Activated naive CD4-positive, alpha-beta T cell (primary cell): Measurements from ENCODE around the gene POLR1G.

Experiments used
- DNase-seq, 4 experiments: peaks; one replicate each; lab custom pipeline; 2025; lab: John Stamatoyannopoulos, UW

The POLR1G gene

GRCh38 chr19:45444318-45445041 is 38.0 kb downstream of the POLR1G start:
- peak; percentile 23 to 70 (median 38) for DNase-seq

DNA sequence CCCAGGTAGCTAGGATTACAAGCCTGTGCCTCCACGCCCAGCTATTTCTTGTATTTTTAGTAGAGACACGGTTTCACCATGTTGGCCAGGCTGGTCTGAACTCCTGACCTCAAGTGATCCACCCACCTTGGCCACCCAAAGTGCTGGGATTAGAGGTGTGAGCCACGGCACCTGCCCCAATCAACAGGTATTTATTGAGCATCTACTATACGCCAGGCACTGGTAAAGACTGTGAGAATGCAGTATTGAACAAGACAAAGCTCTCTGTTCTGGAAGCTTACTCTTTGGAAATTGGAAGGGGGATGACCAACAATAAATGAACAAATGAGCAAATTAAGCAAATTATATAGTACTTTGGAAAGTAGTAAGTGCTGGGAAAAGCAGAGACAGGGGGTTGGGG is 38.7 kb downstream of the POLR1G start:
- no peak for DNase-seq

- DNase-seq: no peak
Observed at GRCh38 chr19:45446295-45446694, 39.9 kb downstream of the POLR1G start.

- no peak for DNase-seq
Observed at GRCh38 chr19:45446944-45447343, 40.5 kb downstream of the POLR1G start.

GRCh38 chr19:45448425-45448756 is 41.9 kb downstream of the POLR1G start:
- DNase-seq: no peak

DNA sequence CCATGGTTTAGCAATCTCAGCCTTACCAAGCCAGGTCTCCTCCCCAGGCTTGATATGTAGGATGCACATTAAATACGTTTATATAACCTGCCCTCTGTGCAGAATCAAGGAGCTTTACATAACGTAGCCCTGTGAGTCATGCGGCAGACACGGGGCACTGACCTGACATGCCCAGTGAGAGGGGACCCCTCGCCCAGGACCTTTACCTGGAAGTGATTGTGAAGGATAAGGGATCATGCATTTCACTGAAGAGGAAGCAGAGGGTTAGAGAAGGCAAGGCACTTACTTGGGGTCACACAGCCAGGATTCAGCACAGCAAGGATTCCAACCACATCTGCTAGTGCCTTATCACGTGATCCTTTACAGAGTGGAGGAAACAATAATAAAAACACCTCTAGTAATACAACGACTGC is 42.4 kb downstream of the POLR1G start:
- no peak for DNase-seq

- no peak for DNase-seq
Observed at GRCh38 chr19:45450012-45450333, 43.5 kb downstream of the POLR1G start.

- peak in 2 of 4 experiments; percentile 25 to 49 for DNase-seq
Observed at GRCh38 chr19:45451131-45451849, 44.8 kb downstream of the POLR1G start.

DNA sequence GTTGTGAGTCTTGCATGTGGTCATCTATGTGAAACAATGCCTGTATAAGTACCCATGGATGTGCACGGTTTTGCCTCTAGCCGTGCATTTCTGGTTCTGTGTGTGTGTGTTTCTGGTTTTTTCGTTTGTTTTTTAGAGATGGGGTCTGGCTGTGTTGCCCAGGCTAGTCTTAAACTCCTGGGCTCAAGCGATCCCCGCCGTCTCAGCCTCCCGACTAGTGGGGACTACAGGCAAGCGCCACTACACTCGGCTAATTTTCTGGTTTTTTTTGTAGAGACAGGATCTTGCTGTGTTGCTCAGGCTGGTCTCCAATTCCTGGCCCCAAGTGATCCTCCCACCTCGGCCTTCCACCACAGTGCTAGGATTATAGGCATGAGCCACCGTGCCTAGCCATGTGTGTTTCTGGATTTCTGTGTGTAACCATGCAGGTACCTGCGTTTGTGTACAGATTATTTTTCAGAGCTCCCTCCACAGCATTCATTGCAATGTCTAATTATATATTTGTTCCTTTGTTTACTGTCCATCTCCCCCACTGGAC is 45.5 kb downstream of the POLR1G start:
- DNase-seq: no peak

DNA sequence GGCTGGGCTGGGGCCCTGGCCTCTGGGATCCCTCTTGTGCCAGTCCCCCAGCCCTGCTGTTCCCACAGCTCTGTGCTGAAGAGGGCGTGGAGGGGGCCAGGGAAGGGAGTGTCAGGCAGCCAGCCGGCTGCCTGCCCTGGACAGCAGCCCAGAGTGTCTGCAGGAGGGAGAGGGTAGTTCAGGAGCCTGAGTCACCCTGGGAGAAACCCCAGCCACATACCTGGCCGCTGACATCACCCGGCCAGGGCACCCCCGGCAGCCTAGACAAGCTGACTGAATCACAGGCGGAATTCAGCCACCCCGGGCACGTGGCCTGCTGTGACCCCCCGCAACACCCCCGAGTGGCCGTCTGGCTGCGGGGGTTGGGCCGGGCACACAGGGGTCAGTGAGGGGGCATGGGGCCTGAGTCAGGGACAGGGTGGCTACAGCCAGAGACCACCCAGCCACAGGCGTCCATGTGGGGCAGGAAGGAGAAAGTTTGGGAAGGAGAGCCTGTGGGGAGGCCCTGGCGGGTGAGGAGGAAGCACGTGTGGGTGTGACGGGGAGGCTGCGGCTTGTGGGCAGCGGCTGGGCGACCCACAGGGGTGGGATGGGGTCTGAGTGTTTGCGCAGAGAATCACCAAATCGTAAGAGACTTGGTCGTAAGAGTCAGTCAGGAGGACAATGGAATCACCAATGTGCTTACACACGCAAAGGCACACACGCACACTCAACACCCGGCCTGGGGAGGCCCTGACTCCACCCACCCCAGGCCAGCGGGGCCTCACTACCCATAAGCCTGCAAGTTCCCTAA is 49.5 kb downstream of the POLR1G start:
- no peak for DNase-seq

DNA sequence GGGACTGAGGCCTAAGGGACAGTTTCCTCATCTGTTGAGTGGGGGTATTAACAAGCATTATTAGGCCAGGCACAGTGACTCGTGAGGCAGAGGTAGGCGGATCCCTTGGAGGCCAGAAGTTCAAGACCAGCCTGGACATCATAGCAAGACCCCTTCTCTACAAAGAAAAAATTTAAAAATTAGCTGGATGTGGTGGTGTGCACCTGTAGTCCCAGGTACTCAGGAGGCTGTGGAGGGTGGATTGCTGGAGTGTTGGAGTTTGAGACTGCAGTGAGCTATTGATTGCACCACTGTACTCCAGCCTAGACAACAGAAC is 50.0 kb downstream of the POLR1G start:
- no peak for DNase-seq

DNA sequence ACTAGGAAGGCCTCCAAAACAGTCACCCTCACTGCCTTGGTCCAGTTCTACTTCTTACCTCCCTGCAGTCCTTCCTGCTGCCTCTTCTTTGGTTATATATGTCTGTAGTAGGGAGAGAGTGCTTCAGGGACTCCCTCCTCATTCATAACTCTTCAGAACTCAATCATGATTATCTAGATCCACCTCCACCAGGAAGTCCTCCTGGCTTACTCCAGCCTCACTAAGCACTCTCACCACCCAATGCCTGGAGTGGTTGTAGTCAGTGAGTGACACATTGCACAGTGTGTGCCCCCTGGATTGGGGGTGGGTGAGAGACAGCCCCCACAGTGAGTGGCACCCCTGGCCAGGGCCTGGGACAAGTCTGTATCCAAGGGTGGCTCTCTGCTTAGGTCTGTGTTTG is 51.3 kb downstream of the POLR1G start:
- DNase-seq: no peak
